Mucosa of descending colon (tissue), 3 donors: ENCODE results near the gene ZNF425. TPM values are rescaled to one million over a fixed set of nuclear protein-coding genes. Genes with fewer than 3 reads are reported as not detected.

Source experiments
- ATAC-seq: fragments of 200-7000 bp; cut with Tn5 transposase; one replicate; pipeline ENCODE4 v1.9.1; 2020; ENCODE audit warnings: mild to moderate bottlenecking, moderate library complexity
- DNase-seq, 3 donors: peaks; one replicate each; pipeline ENCODE4 v3.0.0-alpha.2; 2020
- H3K36me3 ChIP-seq: fragments of 200-600 bp; one replicate; pipeline ENCODE4 v1.8.0; 2021; ENCODE audit warnings: low read depth, mild to moderate bottlenecking
- H3K4me1 ChIP-seq: fragments of 200-600 bp; one replicate; pipeline ENCODE4 v1.8.0; 2021; ENCODE audit warnings: low read depth, mild to moderate bottlenecking
- H3K4me3 ChIP-seq: fragments of 200-600 bp; one replicate; pipeline ENCODE4 v1.8.0; 2021; ENCODE audit warnings: mild to moderate bottlenecking
- H3K9me3 ChIP-seq: fragments of 200-600 bp; one replicate; pipeline ENCODE4 v1.8.0; 2021; ENCODE audit warnings: mild to moderate bottlenecking
- intact Hi-C, 2 donors: fragments of 100-400 bp; cut with DNase I in 1 of 2; cut with micrococcal nuclease in 1 of 2; formaldehyde crosslinking; loops; one replicate each; pipeline versions ENCODE4 v1.11.0 to v1.11.1; 2022; cut with DNase I, micrococcal nuclease
- total RNA-seq, 3 donors: library from RNA; stranded (reverse); fragmentation: NEBNext Ultra II Directional in 2 of 3; extraction: Animal tissue kit (Norgen Biotek cat#: 25700) in 2 of 3; gene quantifications; one replicate each; pipeline versions ENCODE4 v1.2.1 to v1.2.4, GENCODE V29; 2021 to 2023
- TF ChIP-seq, protein P1 (sequence below): fragments of 200-600 bp; IDR thresholded peaks from one replicate; pipeline ENCODE4 v1.8.0; 2022; ENCODE audit warnings: antibody characterized with exemption, mild to moderate bottlenecking
- donor health status: DM: no; HTN: no; CAD: no; lungs with moderate emphysema.
- donor health status: DM: no; HTN: no; CAD: no.
- donor health status: DM: no; HTN: yes; CAD: no.

Gene ZNF425
- total RNA-seq, 3 donors from 2014 or later = 1.3 to 4.2 (median 1.4) TPM

DNA sequence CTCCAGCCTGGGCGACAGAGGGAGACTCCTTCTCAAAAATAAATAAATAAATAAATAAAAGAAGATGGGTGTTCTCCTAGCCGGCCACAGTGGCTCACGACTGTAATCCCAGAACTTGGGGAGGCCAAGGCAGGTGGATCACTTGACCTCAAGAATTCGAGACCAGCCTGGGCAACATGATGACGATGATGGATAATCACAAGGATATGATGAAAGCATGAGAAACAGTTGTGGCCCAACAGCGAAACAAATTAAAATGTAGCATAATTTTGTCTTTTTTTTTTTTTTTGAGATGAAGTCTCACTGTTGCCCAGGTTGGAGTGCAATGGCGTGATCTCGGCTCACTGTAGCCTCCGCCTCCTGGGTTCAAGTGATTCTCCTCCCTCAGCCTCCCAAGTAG, 48.5 kb downstream of the ZNF425 start:
- Histone ChIP-seq H3K9me3 (no peaks in the 10 kb centered on the region), H3K36me3 (no peaks in the 10 kb centered on the region), H3K4me1 (no peaks in the 10 kb centered on the region), H3K4me3 (no peak overlapping the region)
- ATAC-seq = no peak
- no peak for DNase-seq
- TF ChIP-seq, protein P1, sequence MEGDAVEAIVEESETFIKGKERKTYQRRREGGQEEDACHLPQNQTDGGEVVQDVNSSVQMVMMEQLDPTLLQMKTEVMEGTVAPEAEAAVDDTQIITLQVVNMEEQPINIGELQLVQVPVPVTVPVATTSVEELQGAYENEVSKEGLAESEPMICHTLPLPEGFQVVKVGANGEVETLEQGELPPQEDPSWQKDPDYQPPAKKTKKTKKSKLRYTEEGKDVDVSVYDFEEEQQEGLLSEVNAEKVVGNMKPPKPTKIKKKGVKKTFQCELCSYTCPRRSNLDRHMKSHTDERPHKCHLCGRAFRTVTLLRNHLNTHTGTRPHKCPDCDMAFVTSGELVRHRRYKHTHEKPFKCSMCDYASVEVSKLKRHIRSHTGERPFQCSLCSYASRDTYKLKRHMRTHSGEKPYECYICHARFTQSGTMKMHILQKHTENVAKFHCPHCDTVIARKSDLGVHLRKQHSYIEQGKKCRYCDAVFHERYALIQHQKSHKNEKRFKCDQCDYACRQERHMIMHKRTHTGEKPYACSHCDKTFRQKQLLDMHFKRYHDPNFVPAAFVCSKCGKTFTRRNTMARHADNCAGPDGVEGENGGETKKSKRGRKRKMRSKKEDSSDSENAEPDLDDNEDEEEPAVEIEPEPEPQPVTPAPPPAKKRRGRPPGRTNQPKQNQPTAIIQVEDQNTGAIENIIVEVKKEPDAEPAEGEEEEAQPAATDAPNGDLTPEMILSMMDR = no peak
- intact Hi-C loops = loop anchor here in 1 of 2 donors (10.0 kb wide), 1 partner anchor 73 kb away; no protein-coding TSS in a partner anchor

DNA sequence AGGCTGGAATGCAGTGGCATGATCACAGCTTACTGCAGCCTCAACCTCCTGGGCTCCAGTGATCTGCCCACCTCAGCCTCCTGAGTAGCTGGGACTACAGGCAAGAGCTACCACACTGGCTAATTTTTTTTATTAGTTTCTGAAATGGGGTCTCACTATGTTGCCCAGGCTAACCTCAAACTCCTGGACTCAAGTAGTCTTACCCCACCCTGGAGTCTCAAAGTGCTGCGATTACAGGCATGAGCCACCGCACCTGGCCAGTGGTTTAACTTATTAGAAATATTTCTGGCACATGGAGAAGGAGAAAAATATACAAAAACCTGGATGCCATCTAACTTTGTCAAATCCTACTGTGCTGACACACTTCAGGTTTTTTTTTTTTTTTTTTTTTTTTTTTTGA, 50.8 kb downstream of the ZNF425 start:
- no peak for ATAC-seq
- Histone ChIP-seq H3K36me3 (no peaks in the 10 kb centered on the region), H3K9me3 (no peaks in the 10 kb centered on the region), H3K4me3 (no peak overlapping the region), H3K4me1 (no peaks in the 10 kb centered on the region)
- TF ChIP-seq, protein P1 = no peak
- intact Hi-C loops = loop anchor here in 1 of 2 donors (10.0 kb wide), 1 partner anchor 70 kb away; no protein-coding TSS in a partner anchor
- no peak for DNase-seq

DNA sequence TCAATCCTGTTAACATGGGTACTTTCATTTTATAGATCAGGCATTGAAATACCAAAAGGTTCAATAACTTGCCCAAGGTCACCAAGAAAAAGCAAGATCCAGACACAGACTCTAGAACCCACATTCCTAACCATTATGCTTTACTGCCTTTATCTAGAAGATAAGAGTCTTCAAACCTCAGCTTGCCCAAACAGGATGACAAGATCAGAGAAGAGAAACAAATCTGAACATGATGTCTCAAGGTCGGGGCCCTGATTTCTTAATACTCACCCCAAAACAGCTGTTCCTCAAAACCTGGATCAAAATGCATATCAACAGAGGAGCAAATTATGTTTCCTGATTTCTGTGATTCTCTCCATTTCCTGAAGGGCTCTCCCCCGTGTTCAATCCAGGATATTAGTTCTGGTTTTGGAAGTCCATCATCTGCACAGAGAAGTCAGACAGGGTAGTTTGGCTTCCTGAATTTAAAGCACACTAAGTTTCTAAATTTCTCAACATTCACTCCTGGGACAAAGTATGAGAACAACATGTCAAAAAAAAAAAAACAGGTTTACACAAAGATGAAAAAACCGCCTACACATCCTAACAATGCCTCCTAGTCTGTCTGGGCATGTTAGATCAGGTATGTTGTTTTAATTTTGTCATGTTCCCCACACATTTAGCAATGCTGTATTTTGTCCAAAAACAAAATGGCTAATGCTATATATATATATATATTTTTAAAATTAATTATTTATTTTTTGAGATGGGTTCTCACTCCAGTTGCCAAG, 51.8 kb downstream of the ZNF425 start:
- intact Hi-C loops = loop anchor here in 1 of 2 donors (10.0 kb wide), 1 partner anchor 70 kb away; no protein-coding TSS in a partner anchor
- ATAC-seq = no peak

DNA sequence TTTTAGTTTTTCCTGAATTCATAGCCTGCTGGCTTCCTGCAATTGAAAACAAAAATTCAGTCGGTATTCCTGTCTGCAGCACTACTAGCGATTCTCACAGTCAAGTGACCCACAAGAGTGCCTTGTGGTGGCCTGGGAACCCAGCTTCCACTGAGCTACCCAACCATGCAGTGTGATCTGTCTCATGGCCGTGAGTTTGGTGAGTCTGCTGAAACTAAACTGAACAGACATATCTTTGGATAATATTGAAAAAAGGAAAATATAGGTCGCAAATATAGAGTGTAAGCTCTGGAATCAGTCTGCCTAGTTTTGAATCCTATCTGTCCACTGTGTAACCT, 53.7 kb downstream of the ZNF425 start:
- ATAC-seq (no peak), DNase-seq (no peak)
- no peaks in the 10 kb centered on the region for H3K9me3 ChIP-seq
- intact Hi-C loops = loop anchor here in 1 of 2 donors (10.0 kb wide), 1 partner anchor 68 kb away; no protein-coding TSS in a partner anchor
- no peaks in the 10 kb centered on the region for H3K4me1 ChIP-seq
- no peaks in the 10 kb centered on the region for H3K36me3 ChIP-seq
- TF ChIP-seq, protein P1 = no peak
- no peak overlapping the region for H3K4me3 ChIP-seq

More for the DNA sequence above, 51.8 kb downstream of the ZNF425 start:
- Histone ChIP-seq H3K9me3 (no peaks in the 10 kb centered on the region), H3K4me3 (no peak overlapping the region), H3K36me3 (no peaks in the 10 kb centered on the region), H3K4me1 (no peaks in the 10 kb centered on the region)
- TF ChIP-seq, protein P1 = no peak
- DNase-seq = no peak

DNA sequence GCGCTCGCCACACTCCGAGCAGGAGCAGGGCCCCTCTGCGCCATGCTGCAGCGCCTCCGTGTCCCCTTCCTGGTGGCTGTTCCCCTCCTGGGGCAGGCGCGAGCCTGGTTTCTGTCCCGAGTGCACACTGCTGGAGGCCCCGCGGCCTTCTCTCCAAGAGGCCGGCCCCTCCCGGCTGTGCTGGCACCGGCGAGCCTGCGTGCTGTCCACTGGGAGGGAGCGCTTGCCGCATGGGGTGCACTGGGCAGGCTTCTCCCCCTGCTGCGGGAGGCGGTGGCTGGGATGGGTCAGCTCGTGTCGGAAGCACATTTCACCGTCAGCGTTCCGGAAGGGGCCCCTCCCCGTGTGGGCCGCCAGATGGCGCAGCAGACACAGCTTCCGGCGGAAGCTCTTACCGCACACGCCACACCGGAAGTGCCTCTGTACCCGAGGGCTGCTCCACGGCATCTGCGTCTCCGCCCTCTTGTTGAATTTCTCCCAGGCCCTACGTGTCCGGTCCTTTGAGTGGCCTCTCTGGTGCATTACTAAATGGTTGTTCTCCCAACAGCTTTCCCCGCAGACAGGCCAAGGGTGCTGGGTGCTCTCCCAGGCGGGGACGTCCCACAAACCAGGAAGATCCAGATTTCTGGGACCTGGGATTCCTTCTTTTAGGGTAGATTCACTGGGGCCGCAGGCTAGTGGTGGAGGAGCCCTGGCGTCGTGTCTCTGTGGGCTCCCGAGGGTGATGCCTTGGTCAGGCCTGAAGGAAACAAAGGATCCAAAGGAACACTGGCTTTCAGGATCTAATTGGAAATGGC, 54.3 kb downstream of the ZNF425 start:
- Histone ChIP-seq H3K36me3 (no peaks in the 10 kb centered on the region), H3K9me3 (no peaks in the 10 kb centered on the region), H3K4me1 (no peaks in the 10 kb centered on the region), H3K4me3 (no peak overlapping the region)
- intact Hi-C loops = loop anchor here in 1 of 2 donors (10.0 kb wide), 1 partner anchor 67 kb away; no protein-coding TSS in a partner anchor
- TF ChIP-seq, protein P1 = no peak
- ATAC-seq (peak; percentile 55), DNase-seq (peak in 2 of 3 donors; percentile 29 to 62)
